ENCODE results near the gene OR51A4. TPM values are rescaled to one million over a fixed set of nuclear protein-coding genes. Genes with fewer than 3 reads are reported as not detected.

Gene OR51A4
- total RNA-seq, 2 donors from 2014 or later: not detected

DNA sequence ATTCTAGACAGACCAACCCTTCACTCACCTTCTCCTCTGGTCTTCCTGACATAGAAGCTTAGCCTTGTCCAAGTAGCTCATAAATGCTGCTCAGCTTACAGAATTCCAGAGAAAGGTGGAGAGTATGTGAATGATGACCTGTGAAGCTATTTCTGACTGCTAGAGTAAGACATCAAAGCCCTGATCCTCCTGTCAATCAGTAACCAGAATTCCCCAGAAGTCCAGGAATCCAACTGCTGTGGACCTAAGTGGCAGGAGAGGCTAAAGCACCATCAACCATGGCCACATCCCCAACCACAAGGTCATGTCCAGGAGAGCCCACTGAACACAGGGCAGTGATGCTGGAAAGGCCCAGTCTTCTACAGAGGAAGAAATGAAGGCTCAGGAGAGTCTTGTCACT is 30.8 kb downstream of the OR51A4 start:
- Histone ChIP-seq H3K27me3 (no peaks in the 10 kb centered on the region), H3K36me3 (no peaks in the 10 kb centered on the region), H3K27ac (no peak overlapping the region), H3K4me3 (no peak overlapping the region), H3K4me1 (no peaks in the 10 kb centered on the region), H3K9me3 (no peaks in the 10 kb centered on the region)
- no peak for DNase-seq (ENCODE audit: low spot score)
- TF ChIP-seq CTCF (IDR thresholded peaks at IDR 0.05): no peak

- Histone ChIP-seq H3K27ac (no peak within 1 kb of the TSS), H3K4me3 (no peak within 1 kb of the TSS), H3K9me3 (no peaks in the 10 kb centered on the region), H3K27me3 (no peaks in the 10 kb centered on the region), H3K4me1 (no peaks in the 10 kb centered on the region), H3K36me3 (no peaks in the 10 kb centered on the region)
- DNase-seq (ENCODE audit: low spot score): no peak
- TF ChIP-seq CTCF (IDR thresholded peaks at IDR 0.05): no peak
These were observed 43.9 kb downstream of the OR51A4 start, which contains the start of gene OR51A7 for GRCh38 chr11:4903484-4903883. Gene OR51A7, plus strand, starts transcription at chr11:4903783. Its CDS starts 3,587 bp downstream, at chr11:4907370.

Other genes starting within 250 kb of the OR51A4 start
- gene OR51E2, start 249.8 kb downstream of the OR51A4 start, total RNA-seq: under 1 TPM in 1 of 2 donors, not detected in 1; 0.15 TPM
- gene MMP26, start 242.8 kb downstream of the OR51A4 start, total RNA-seq: not detected
- not detected for gene OR51F1, start 177.7 kb downstream of the OR51A4 start, total RNA-seq
- gene OR52R1, start 143.2 kb downstream of the OR51A4 start, total RNA-seq: not detected
- gene OR51F2, start 126.3 kb downstream of the OR51A4 start, total RNA-seq: not detected
- gene OR51S1, start 98.4 kb downstream of the OR51A4 start, total RNA-seq: not detected
- not detected for gene OR51T1, start 65.7 kb downstream of the OR51A4 start, total RNA-seq
- gene OR51A7, start 43.8 kb downstream of the OR51A4 start, total RNA-seq: not detected
- gene OR51G2, start 28.3 kb downstream of the OR51A4 start, total RNA-seq: not detected
- gene OR51G1, start 23.3 kb downstream of the OR51A4 start, total RNA-seq: not detected
- gene OR51A2, start 8.1 kb upstream of the OR51A4 start, total RNA-seq: not detected
- gene OR51L1, start 47.2 kb upstream of the OR51A4 start, total RNA-seq: not detected
- not detected for gene OR52J3, start 98.9 kb upstream of the OR51A4 start, total RNA-seq
- gene OR52E2, start 112.0 kb upstream of the OR51A4 start, total RNA-seq: not detected
- not detected for gene OR52E1, start 122.0 kb upstream of the OR51A4 start, total RNA-seq
- gene OR52A5, start 190.8 kb upstream of the OR51A4 start, total RNA-seq: not detected
- gene OR52A1, start 207.2 kb upstream of the OR51A4 start, total RNA-seq: not detected

Data from right atrium auricular region (tissue), 2 donors.